HEK293T (cell line): ENCODE measurements around the gene SLC41A3.

Source experiments
- ARNT ChIP-seq: fragments of 450-650 bp; IDR thresholded peaks from 2 replicates; pipeline ENCODE4 v1.6.1; 2017; ENCODE audit warnings: mild to moderate bottlenecking
- BHLHE40 ChIP-seq: fragments of 450-650 bp; IDR thresholded peaks from 2 replicates; pipeline ENCODE4 v1.6.1; 2016; ENCODE audit warnings: mild to moderate bottlenecking, moderate library complexity, borderline replicate concordance
- CTBP1 ChIP-seq: fragments of 450-650 bp; IDR thresholded peaks from 2 replicates; pipeline ENCODE4 v1.6.1; 2016; ENCODE audit warnings: borderline replicate concordance
- ELF4 ChIP-seq: fragments of 450-650 bp; IDR thresholded peaks from 2 replicates; pipeline ENCODE4 v1.6.1; 2017; ENCODE audit warnings: antibody characterized with exemption
- FOXA1 ChIP-seq: fragments of 450-650 bp; IDR thresholded peaks from 2 replicates; pipeline ENCODE4 v1.6.1; 2016; ENCODE audit warnings: mild to moderate bottlenecking
- FOXK2 ChIP-seq: fragments of 450-650 bp; IDR thresholded peaks from 2 replicates; pipeline ENCODE4 v1.6.1; 2016; ENCODE audit warnings: mild to moderate bottlenecking
- FOXM1 ChIP-seq: fragments of 450-650 bp; IDR thresholded peaks from 2 replicates; pipeline ENCODE4 v1.6.1; 2017; ENCODE audit warnings: mild to moderate bottlenecking, borderline replicate concordance
- HDGF ChIP-seq: fragments of 450-650 bp; IDR thresholded peaks from 2 replicates; pipeline ENCODE4 v1.6.1; 2017; ENCODE audit warnings: antibody characterized with exemption, borderline replicate concordance
- L3MBTL2 ChIP-seq: fragments of 450-650 bp; conservative IDR thresholded peaks from 2 replicates; pipeline ENCODE4 v1.6.1; 2016; ENCODE audit warnings: mild to moderate bottlenecking
- LEF1 ChIP-seq: fragments of 450-650 bp; IDR thresholded peaks from 2 replicates; pipeline ENCODE4 v1.6.1; 2017; ENCODE audit warnings: mild to moderate bottlenecking, borderline replicate concordance
- NFRKB ChIP-seq: fragments of 450-650 bp; IDR thresholded peaks from 2 replicates; pipeline ENCODE4 v1.6.1; 2016; ENCODE audit warnings: mild to moderate bottlenecking, moderate library complexity
- SP1 ChIP-seq: fragments of 450-650 bp; IDR thresholded peaks from 2 replicates; pipeline ENCODE4 v1.6.1; 2017
- SUZ12 ChIP-seq: fragments of 450-650 bp; IDR thresholded peaks from 2 replicates; pipeline ENCODE4 v1.6.1; 2016; ENCODE audit warnings: mild to moderate bottlenecking
- TARDBP ChIP-seq: fragments of 450-650 bp; IDR thresholded peaks from 2 replicates; pipeline ENCODE4 v1.6.1; 2016

GRCh38 chr3:126016616-126017015 is 67.3 kb downstream of the SLC41A3 start:
- TF ChIP-seq SP1, result no peak
- no peak for TF ChIP-seq LEF1
- TF ChIP-seq SUZ12, result no peak
- no peak for TF ChIP-seq BHLHE40
- no peak for TF ChIP-seq ARNT
- TF ChIP-seq CTBP1, result no peak
- TF ChIP-seq FOXK2, result no peak
- no peak for TF ChIP-seq HDGF
- no peak for TF ChIP-seq TARDBP
- TF ChIP-seq FOXM1, result no peak
- no peak for TF ChIP-seq L3MBTL2
- no peak for TF ChIP-seq NFRKB
- TF ChIP-seq FOXA1, result no peak
- TF ChIP-seq ELF4, result no peak
